Measurements from ENCODE around the gene CTXN3.
"Not testable (repeated sequence)": the region's sequence is repeated elsewhere in the genome, so short reads cannot be mapped to it uniquely, and the experiment has no call there.

The CTXN3 gene

GRCh38 chr5:127652952-127653611 lies 4.2 kb downstream of the CTXN3 start:
- no peak for FAIRE-seq

GRCh38 chr5:127656825-127657224 lies 7.9 kb downstream of the CTXN3 start:
- no peak for FAIRE-seq

- FAIRE-seq: no peak
These were observed 11.3 kb downstream of the CTXN3 start for GRCh38 chr5:127660047-127660733.

GRCh38 chr5:127664093-127664492 lies 15.2 kb downstream of the CTXN3 start:
- FAIRE-seq: no peak

GRCh38 chr5:127665641-127666040 lies 16.8 kb downstream of the CTXN3 start:
- no peak for FAIRE-seq

GRCh38 chr5:127666043-127666716 lies 17.3 kb downstream of the CTXN3 start:
- FAIRE-seq: no peak

GRCh38 chr5:127667926-127668325 lies 19.0 kb downstream of the CTXN3 start:
- FAIRE-seq: no peak

GRCh38 chr5:127671218-127671617 lies 22.3 kb downstream of the CTXN3 start:
- no peak for FAIRE-seq

GRCh38 chr5:127673117-127673800 lies 24.4 kb downstream of the CTXN3 start:
- FAIRE-seq: no peak

GRCh38 chr5:127676951-127677350 lies 28.1 kb downstream of the CTXN3 start:
- FAIRE-seq: not testable (repeated sequence)

GRCh38 chr5:127679691-127680330 lies 30.9 kb downstream of the CTXN3 start:
- FAIRE-seq: not testable (repeated sequence)

GRCh38 chr5:127680595-127680994 lies 31.7 kb downstream of the CTXN3 start:
- no peak for FAIRE-seq

GRCh38 chr5:127683008-127683407 lies 34.1 kb downstream of the CTXN3 start:
- FAIRE-seq: no peak

GRCh38 chr5:127684726-127685467 lies 36.0 kb downstream of the CTXN3 start:
- no peak for FAIRE-seq

GRCh38 chr5:127685662-127686061 lies 36.8 kb downstream of the CTXN3 start:
- FAIRE-seq: no peak

- FAIRE-seq: no peak
These were observed 37.5 kb downstream of the CTXN3 start for GRCh38 chr5:127686424-127686823.

- FAIRE-seq: no peak
These were observed 45.8 kb downstream of the CTXN3 start for GRCh38 chr5:127694518-127695171.

GRCh38 chr5:127695346-127695745 lies 46.5 kb downstream of the CTXN3 start:
- FAIRE-seq: no peak

- no peak for FAIRE-seq
These were observed 47.8 kb downstream of the CTXN3 start for GRCh38 chr5:127696683-127697082.

GRCh38 chr5:127697894-127698600 lies 49.2 kb downstream of the CTXN3 start:
- FAIRE-seq: no peak

- FAIRE-seq: no peak
These were observed 50.5 kb downstream of the CTXN3 start for GRCh38 chr5:127699416-127699815.
